H1 (cell line): ENCODE data around the gene HGFAC. TPM values are rescaled to one million over a fixed set of nuclear protein-coding genes. Genes with fewer than 3 reads are reported as not detected.
A peak's percentile ranks its signal among the peaks of the same experiment; 100 is the strongest.

Source experiments
- CTCF ChIA-PET: fragments of 300-600 bp; sonication (Branson Sonifier 250); formaldehyde crosslinking; loops from one replicate; lab custom pipeline; 2021; ENCODE audit not compliant: partially characterized antibody; lab: Charles Lee
- POLR2A ChIA-PET: fragments of 300-600 bp; sonication (Branson Sonifier 250); formaldehyde crosslinking; loops from one replicate; lab custom pipeline; 2021; ENCODE audit warnings: inconsistent platforms; ENCODE audit not compliant: partially characterized antibody; lab: Charles Lee
- DNase-seq, 2 experiments: peaks; one replicate each; pipeline versions ENCODE4 v3.0.0 to v3.0.0-alpha.2; 2010 to 2022; ENCODE audit warnings: low spot score in 2 of 2, low read depth in 1 of 2, mixed read lengths in 1 of 2
- FAIRE-seq: peaks from 2 replicates; lab custom pipeline; 2011; peaks lifted over from hg19 to GRCh38; lab: Jason Lieb, UNC
- H2AFZ ChIP-seq: 2 replicates; pipeline ENCODE4 v1.8.1; 2012; ENCODE audit warnings: low read length, inconsistent platforms
- H2AK5ac ChIP-seq: 2 replicates; pipeline ENCODE4 v1.6.1; 2013; ENCODE audit warnings: low read depth, low read length
- H2BK120ac ChIP-seq: replicated peaks from 2 replicates; pipeline ENCODE3; 2013; ENCODE audit warnings: low read depth, low read length, inconsistent platforms
- H2BK12ac ChIP-seq: 2 replicates; pipeline ENCODE4 v1.6.1; 2013; ENCODE audit warnings: low read depth, low read length
- H2BK15ac ChIP-seq: 2 replicates; pipeline ENCODE4 v1.6.1; 2013; ENCODE audit warnings: low read length
- H2BK20ac ChIP-seq: 2 replicates; pipeline ENCODE4 v1.6.1; 2013; ENCODE audit warnings: low read length
- H2BK5ac ChIP-seq: 2 replicates; pipeline ENCODE4 v1.6.1; 2013; ENCODE audit warnings: low read depth, low read length
- H3K14ac ChIP-seq: 2 replicates; pipeline ENCODE4 v1.6.1; 2013; ENCODE audit warnings: inconsistent platforms; ENCODE audit not compliant: insufficient read length
- H3K18ac ChIP-seq: 2 replicates; pipeline ENCODE4 v1.6.1; 2013; ENCODE audit warnings: low read length; ENCODE audit errors: extremely low read depth
- H3K23ac ChIP-seq: 2 replicates; pipeline ENCODE4 v1.6.1; 2013; ENCODE audit warnings: inconsistent platforms; ENCODE audit not compliant: insufficient read length
- H3K23me2 ChIP-seq: 2 replicates; pipeline ENCODE4 v1.6.1; 2013; ENCODE audit warnings: low read depth, low read length
- H3K27ac ChIP-seq: 2 replicates; pipeline ENCODE4 v1.6.1; 2011; ENCODE audit warnings: low read depth, low read length, inconsistent platforms
- H3K27me3 ChIP-seq, 4 experiments: replicated peaks in 1 of 4; 1 replicate in 1 of 4; 2 replicates in 3 of 4; pipeline versions ENCODE4 v1.6.1 to v1.8.1; 2011 to 2013; ENCODE audit warnings: low read length in 3 of 4, mild to moderate bottlenecking in 3 of 4, inconsistent platforms in 2 of 4, mixed read lengths in 2 of 4, moderate library complexity in 1 of 4; ENCODE audit not compliant: control insufficient read depth in 3 of 4, insufficient read depth in 3 of 4; ENCODE audit errors: extremely low read depth in 1 of 4
- H3K36me3 ChIP-seq, 4 experiments: 2 replicates each; pipeline versions ENCODE4 v1.6.1 to v1.8.1; 2011 to 2013; ENCODE audit warnings: mild to moderate bottlenecking in 4 of 4, low read length in 3 of 4, moderate library complexity in 2 of 4, control low read depth in 1 of 4, inconsistent platforms in 1 of 4; ENCODE audit not compliant: insufficient read depth in 4 of 4, control insufficient read depth in 2 of 4
- H3K4ac ChIP-seq: replicated peaks from 2 replicates; pipeline ENCODE3; 2013; ENCODE audit warnings: low read length, low read depth, mixed read lengths, inconsistent platforms; ENCODE audit not compliant: insufficient read length
- H3K4me1 ChIP-seq, 4 experiments: replicated peaks in 1 of 4; 1 replicate in 1 of 4; 2 replicates in 3 of 4; pipeline versions ENCODE4 v1.6.1 to v1.8.1; 2011 to 2013; ENCODE audit warnings: low read length in 3 of 4, inconsistent platforms in 2 of 4, mixed read lengths in 1 of 4; ENCODE audit not compliant: insufficient read depth in 4 of 4, control insufficient read depth in 3 of 4
- H3K4me2 ChIP-seq, 2 experiments: 2 replicates each; pipeline versions ENCODE4 v1.6.1 to v1.8.1; 2011 to 2013; ENCODE audit warnings: low read depth in 2 of 2, low read length in 2 of 2, control low read depth in 1 of 2, inconsistent platforms in 1 of 2, mild to moderate bottlenecking in 1 of 2; ENCODE audit not compliant: insufficient read depth in 1 of 2
- H3K4me3 ChIP-seq, 4 experiments: fragments of 200-600, 300-600 bp in 1 of 4; sonication (generic), shearing (Covaris generic), sonication (Bioruptor Twin) in 1 of 4; 2 replicates each; pipeline versions ENCODE4 v1.5.1 to v1.8.1; 2011 to 2016; ENCODE audit warnings: low read length in 4 of 4, low read depth in 3 of 4, control low read depth in 2 of 4, inconsistent platforms in 2 of 4, mild to moderate bottlenecking in 2 of 4, mixed read lengths in 1 of 4, moderate library complexity in 1 of 4; ENCODE audit not compliant: insufficient read depth in 2 of 4; ENCODE audit errors: extremely low read depth in 1 of 4
- H3K56ac ChIP-seq: replicated peaks from 2 replicates; pipeline ENCODE3; 2013; ENCODE audit warnings: low read depth, mild to moderate bottlenecking, mixed read lengths, low read length, inconsistent platforms; ENCODE audit not compliant: insufficient read length
- H3K79me1 ChIP-seq: 2 replicates; pipeline ENCODE4 v1.6.1; 2013; ENCODE audit warnings: low read depth, low read length, control low read depth
- H3K79me2 ChIP-seq, 2 experiments: 2 replicates each; pipeline versions ENCODE4 v1.6.1 to v1.8.1; 2012 to 2013; ENCODE audit warnings: low read length in 2 of 2, mild to moderate bottlenecking in 2 of 2, inconsistent platforms in 1 of 2; ENCODE audit not compliant: insufficient read depth in 2 of 2, control insufficient read depth in 1 of 2
- H3K9ac ChIP-seq, 4 experiments: replicated peaks in 1 of 4; 1 replicate in 1 of 4; 2 replicates in 3 of 4; pipeline versions ENCODE4 v1.6.1 to v1.8.1; 2011 to 2013; ENCODE audit warnings: low read depth in 3 of 4, low read length in 3 of 4, control low read depth in 2 of 4, mild to moderate bottlenecking in 2 of 4, moderate library complexity in 2 of 4, inconsistent platforms in 1 of 4; ENCODE audit errors: extremely low read depth in 1 of 4
- H3K9me3 ChIP-seq, 2 experiments: 2 replicates each; pipeline versions ENCODE4 v1.6.1 to v1.8.1; 2012 to 2013; ENCODE audit warnings: mild to moderate bottlenecking in 2 of 2, moderate library complexity in 2 of 2, control low read depth in 1 of 2, inconsistent platforms in 1 of 2, low read depth in 1 of 2, low read length in 1 of 2, mixed read lengths in 1 of 2; ENCODE audit not compliant: insufficient read depth in 2 of 2
- H4K20me1 ChIP-seq, 2 experiments: replicated peaks in 1 of 2; 2 replicates each; pipeline versions ENCODE3 to v1.8.1; 2011 to 2013; ENCODE audit warnings: inconsistent platforms in 2 of 2, low read length in 2 of 2, mild to moderate bottlenecking in 1 of 2; ENCODE audit not compliant: insufficient read depth in 2 of 2, control insufficient read depth in 1 of 2
- H4K5ac ChIP-seq: 2 replicates; pipeline ENCODE4 v1.6.1; 2013; ENCODE audit warnings: low read length, low read depth, mixed read lengths, inconsistent platforms; ENCODE audit not compliant: insufficient read length
- H4K8ac ChIP-seq: 2 replicates; pipeline ENCODE4 v1.8.0; 2013; ENCODE audit warnings: mild to moderate bottlenecking, moderate library complexity, low read length, inconsistent platforms; ENCODE audit not compliant: insufficient read depth; ENCODE audit errors: extremely low read depth
- H4K91ac ChIP-seq: replicated peaks from 2 replicates; pipeline ENCODE3; 2013; ENCODE audit warnings: low read length, mixed read lengths, inconsistent platforms; ENCODE audit not compliant: insufficient read length
- CEBPB ChIP-seq: IDR thresholded peaks from 2 replicates; pipeline ENCODE4 v1.6.1; 2012; ENCODE audit warnings: low read depth, low read length
- JUN ChIP-seq: IDR thresholded peaks from 2 replicates; pipeline ENCODE4 v1.6.1; 2011; ENCODE audit warnings: low read depth, mild to moderate bottlenecking, improper control_type of control experiment, low read length
- RNF2 ChIP-seq: fragments of 200-900, 300-1000 bp; sonication (generic); IDR thresholded peaks from 2 replicates; pipeline ENCODE4 v1.7.1; 2016; ENCODE audit warnings: borderline replicate concordance, low read depth, mild to moderate bottlenecking, antibody characterized with exemption, low read length; ENCODE audit not compliant: poor library complexity, severe bottlenecking; ENCODE audit errors: missing control alignments
- SP2 ChIP-seq: IDR thresholded peaks from 2 replicates; pipeline ENCODE4 v1.6.1; 2012; ENCODE audit warnings: mild to moderate bottlenecking, low read length, inconsistent platforms
- WGBS, 2 experiments: shearing (Covaris generic) in 1 of 2; methylation state at CpG; one replicate each; pipeline versions ENCODE4 v1.1.6 to v1.1.7; 2013 to 2015; ENCODE audit warnings: low lambda C conversion rate in 2 of 2, mixed read lengths in 2 of 2, inconsistent platforms in 1 of 2, low coverage in 1 of 2, missing lambda C conversion rate in 1 of 2; ENCODE audit not compliant: insufficient replicate concordance in 2 of 2, insufficient coverage in 1 of 2, insufficient read length in 1 of 2; ENCODE audit errors: extremely low coverage in 1 of 2, missing lambda C conversion rate in 1 of 2; 5-methylcytosine and 5-hydroxymethylcytosine counted together
- polyA plus RNA-seq, 7 experiments: library from polyadenylated mRNA; depleted of rRNA in 3 of 7; stranded (reverse) in 5 of 7; unstranded in 2 of 7; fragments of >200 nt in 5 of 7; fragments of 200-250 nt in 2 of 7; gene quantifications; 1 replicate in 5 of 7; 2 replicates in 1 of 7; 4 replicates in 1 of 7; pipeline versions ENCODE4 v1.2.1 to v1.2.3, GENCODE V29; 2011 to 2013; ENCODE audit warnings: missing spikeins in 2 of 7, mixed read lengths in 2 of 7
- total RNA-seq: library from RNA; stranded (reverse); fragmentation: NEBNext Ultra II Directional; extraction: Animal tissue kit (Norgen Biotek cat#: 25700); gene quantifications from 2 replicates; pipeline ENCODE4 v1.2.1, GENCODE V29; 2021

The HGFAC gene
- total and polyA plus RNA-seq, 2 of the 8 experiments (the other 6 are each of a cell fraction or from before 2014, with no cell fraction given): 0.14 to 0.15 TPM

DNA sequence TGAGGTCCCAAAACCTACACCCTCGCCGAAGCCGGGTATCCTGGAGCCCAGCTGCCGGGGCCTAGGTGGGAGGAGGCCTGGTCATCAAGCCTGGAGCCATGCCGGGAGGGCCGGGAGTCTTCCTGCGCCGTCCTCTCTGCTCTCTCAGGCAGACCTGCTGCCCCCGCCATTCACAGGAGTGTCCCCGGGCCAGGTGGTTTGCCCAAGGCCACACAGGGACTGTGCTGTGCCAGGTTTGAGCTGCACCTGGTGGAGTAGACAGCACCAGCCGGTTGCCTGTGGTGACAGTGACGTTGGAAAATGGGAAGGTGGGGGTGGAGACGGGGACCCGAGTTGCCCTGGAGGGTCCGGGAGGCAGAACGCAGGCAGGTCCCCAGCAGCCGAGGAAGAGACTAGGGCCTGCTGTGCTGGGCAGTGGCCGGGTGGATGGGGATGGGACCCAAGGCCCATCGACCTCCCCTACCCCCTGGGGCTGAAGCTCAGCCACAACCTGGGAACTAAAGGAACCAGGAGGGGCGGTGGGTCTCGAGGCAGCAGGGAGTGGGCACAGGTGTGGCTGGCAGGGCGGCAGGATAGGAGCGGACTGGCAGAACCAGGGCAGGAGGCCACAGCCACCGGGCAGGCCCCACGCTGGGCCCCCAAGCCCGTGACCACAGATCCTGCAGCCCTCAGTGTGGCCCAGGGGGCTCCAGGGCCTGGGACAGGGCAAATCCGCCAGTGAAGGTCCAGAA, 30.8 kb downstream of the HGFAC start:
- Histone ChIP-seq H2BK20ac (no peak overlapping the region), H4K91ac (no peak overlapping the region), H3K4me2 (no peak overlapping the region), H3K27me3 (peaks cover 1 to 52% (median 36%) of the 10 kb centered on the region in 4 experiments; a peak in 6 of 7 replicates), H3K4ac (no peak overlapping the region), H3K56ac (no peak overlapping the region), H3K23ac (no peak overlapping the region), H3K79me2 (no peaks in the 10 kb centered on the region), H4K8ac (peak overlapping the region; percentile 35; the same call in 1 of the 2 replicates), H4K5ac (no peak overlapping the region), H2AK5ac (no peak overlapping the region), H2AFZ (no peak overlapping the region), H2BK5ac (no peak overlapping the region), H4K20me1 (peaks cover 0 to 13% of the 10 kb centered on the region in 2 experiments), H3K4me3 (no peak overlapping the region), H3K79me1 (peaks cover 6% of the 10 kb centered on the region; the same call in 1 of the 2 replicates), H3K4me1 (peaks cover 0 to 4% (median 1%) of the 10 kb centered on the region in 4 experiments; a peak in 2 of 7 replicates), H3K36me3 (no peaks in the 10 kb centered on the region), H3K18ac (0 out of 2 replicates have a peak overlapping the region, but pooled peaks have one; percentile 7), H2BK15ac (no peak overlapping the region), H3K23me2 (peaks cover 5% of the 10 kb centered on the region), H3K14ac (no peak overlapping the region), H2BK120ac (no peak overlapping the region), H2BK12ac (no peak overlapping the region), H3K9ac (no peak overlapping the region), H3K9me3 (peaks cover 0 to 6% of the 10 kb centered on the region in 2 experiments; a peak in 2 of 4 replicates), H3K27ac (no peak overlapping the region)
- ChIA-PET CTCF (interaction anchor here (0.8 to 3.9 kb wide), 7 partner anchors 8 to 154 kb away, joined by 3 to 41 read pairs (median 3); no protein-coding TSS in a partner anchor), POLR2A (interaction anchor here (1.4 kb wide), 1 partner anchor 12 kb away, joined by 4 read pairs; no protein-coding TSS in a partner anchor)
- FAIRE-seq (no peak), DNase-seq (no peak)
- WGBS, 2 experiments: 89% methylated on average over 16 of the region's 27 CpGs; no CpG with 5 or more reads in 1 of the 2 experiments
- no peak for TF ChIP-seq SP2
- TF ChIP-seq JUN: no peak
- TF ChIP-seq CEBPB: no peak
- no peak for TF ChIP-seq RNF2
